GM21786 (cell line): ENCODE results near the gene DGAT2.

Experiments used
- ATAC-seq: cut with Tn5 transposase; IDR thresholded peaks from one replicate; pipeline ENCODE4 v1.9.1; 2021; ENCODE audit not compliant: unreplicated experiment

The DGAT2 gene

GRCh38 chr11:75823415-75823814 is 54.8 kb downstream of the DGAT2 start:
- ATAC-seq = no peak

GRCh38 chr11:75823946-75824345 is 55.4 kb downstream of the DGAT2 start:
- ATAC-seq = no peak

- no peak for ATAC-seq
Measured at GRCh38 chr11:75826461-75827230, 58.1 kb downstream of the DGAT2 start.

- no peak for ATAC-seq
Measured at GRCh38 chr11:75827562-75827961, 59.0 kb downstream of the DGAT2 start.

GRCh38 chr11:75831915-75832502 is 63.4 kb downstream of the DGAT2 start:
- no peak for ATAC-seq

- no peak for ATAC-seq
Measured at GRCh38 chr11:75834728-75835127, 66.2 kb downstream of the DGAT2 start.

- no peak for ATAC-seq
Measured at GRCh38 chr11:75836417-75836816, 67.8 kb downstream of the DGAT2 start.

GRCh38 chr11:75839851-75840250 is 71.3 kb downstream of the DGAT2 start:
- ATAC-seq = no peak

- no peak for ATAC-seq
Measured at GRCh38 chr11:75840522-75840921, 71.9 kb downstream of the DGAT2 start.

- ATAC-seq = no peak
Measured at GRCh38 chr11:75841739-75842138, 73.2 kb downstream of the DGAT2 start.

GRCh38 chr11:75845324-75845723 is 76.7 kb downstream of the DGAT2 start:
- ATAC-seq = no peak

GRCh38 chr11:75849894-75850293 is 81.3 kb downstream of the DGAT2 start:
- ATAC-seq = no peak

- ATAC-seq = no peak
Measured at GRCh38 chr11:75850787-75851186, 82.2 kb downstream of the DGAT2 start.
